Parathyroid adenoma (tissue), 2 donors: ENCODE data around the gene IDH3A.

Experiments used
- H2AFZ ChIP-seq: fragments of 300-600 bp; sonication (generic); one replicate; pipeline ENCODE4 v1.7.0; 2017; ENCODE audit warnings: antibody characterized with exemption, mild to moderate bottlenecking
- H3K27ac ChIP-seq: fragments of 300-600 bp; sonication (generic); one replicate; pipeline ENCODE4 v1.7.0; 2017
- H3K27me3 ChIP-seq: fragments of 300-600 bp; sonication (generic); one replicate; pipeline ENCODE4 v1.7.0; 2017; ENCODE audit warnings: low read length; ENCODE audit not compliant: control insufficient read depth, insufficient read depth
- H3K36me3 ChIP-seq: fragments of 300-600 bp; sonication (generic); one replicate; pipeline ENCODE4 v1.7.0; 2017; ENCODE audit warnings: low read length; ENCODE audit not compliant: control insufficient read depth, insufficient read depth
- H3K4me1 ChIP-seq: fragments of 300-600 bp; sonication (generic); one replicate; pipeline ENCODE4 v1.7.0; 2017; ENCODE audit warnings: control low read depth
- H3K4me2 ChIP-seq: fragments of 300-600 bp; sonication (generic); one replicate; pipeline ENCODE4 v1.7.0; 2017; ENCODE audit warnings: low read length
- H3K4me3 ChIP-seq: fragments of 300-600 bp; sonication (generic); one replicate; pipeline ENCODE4 v1.7.0; 2017; ENCODE audit warnings: low read depth, low read length
- H3K79me2 ChIP-seq: fragments of 300-600 bp; sonication (generic); one replicate; pipeline ENCODE4 v1.7.0; 2017; ENCODE audit warnings: control low read depth
- H3K9ac ChIP-seq: fragments of 300-600 bp; sonication (generic); one replicate; pipeline ENCODE4 v1.7.0; 2017; ENCODE audit warnings: mild to moderate bottlenecking
- H3K9me3 ChIP-seq: fragments of 300-600 bp; sonication (generic); one replicate; pipeline ENCODE4 v1.7.0; 2017; ENCODE audit warnings: low read length; ENCODE audit not compliant: control insufficient read depth
- TF ChIP-seq, protein P1 (sequence below): fragments of 300-600 bp; sonication (generic); IDR thresholded peaks from one replicate; pipeline ENCODE4 v1.7.0; 2017; ENCODE audit warnings: antibody characterized with exemption, mild to moderate bottlenecking
- donor health status: primary hyperparathyroidism.

The IDH3A gene

DNA sequence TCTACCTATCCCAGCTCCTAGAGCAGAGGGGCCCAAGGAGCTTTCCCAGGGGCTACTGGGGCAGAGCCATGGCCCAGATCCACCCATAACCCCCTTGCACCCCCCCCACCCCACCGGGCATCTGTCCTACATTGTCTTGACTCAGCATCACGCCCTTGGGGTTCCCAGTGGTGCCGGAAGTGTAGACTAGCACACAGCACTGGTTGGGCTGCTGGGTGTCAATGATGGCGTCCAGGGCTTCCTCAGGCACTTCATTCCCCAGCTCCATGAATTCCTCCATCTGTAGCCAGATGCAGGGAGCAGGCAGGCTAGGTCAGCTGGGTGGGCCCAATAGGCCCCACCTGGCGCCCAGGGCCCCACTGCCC lies 33.2 kb downstream of the IDH3A start:
- no peak overlapping the region for H3K4me2 ChIP-seq
- H3K27me3 ChIP-seq, result no peaks in the 10 kb centered on the region
- H3K27ac ChIP-seq, result no peak overlapping the region
- TF ChIP-seq, protein P1, sequence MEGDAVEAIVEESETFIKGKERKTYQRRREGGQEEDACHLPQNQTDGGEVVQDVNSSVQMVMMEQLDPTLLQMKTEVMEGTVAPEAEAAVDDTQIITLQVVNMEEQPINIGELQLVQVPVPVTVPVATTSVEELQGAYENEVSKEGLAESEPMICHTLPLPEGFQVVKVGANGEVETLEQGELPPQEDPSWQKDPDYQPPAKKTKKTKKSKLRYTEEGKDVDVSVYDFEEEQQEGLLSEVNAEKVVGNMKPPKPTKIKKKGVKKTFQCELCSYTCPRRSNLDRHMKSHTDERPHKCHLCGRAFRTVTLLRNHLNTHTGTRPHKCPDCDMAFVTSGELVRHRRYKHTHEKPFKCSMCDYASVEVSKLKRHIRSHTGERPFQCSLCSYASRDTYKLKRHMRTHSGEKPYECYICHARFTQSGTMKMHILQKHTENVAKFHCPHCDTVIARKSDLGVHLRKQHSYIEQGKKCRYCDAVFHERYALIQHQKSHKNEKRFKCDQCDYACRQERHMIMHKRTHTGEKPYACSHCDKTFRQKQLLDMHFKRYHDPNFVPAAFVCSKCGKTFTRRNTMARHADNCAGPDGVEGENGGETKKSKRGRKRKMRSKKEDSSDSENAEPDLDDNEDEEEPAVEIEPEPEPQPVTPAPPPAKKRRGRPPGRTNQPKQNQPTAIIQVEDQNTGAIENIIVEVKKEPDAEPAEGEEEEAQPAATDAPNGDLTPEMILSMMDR, result no peak
- H3K9ac ChIP-seq, result no peak overlapping the region
- no peak overlapping the region for H3K4me3 ChIP-seq
- no peaks in the 10 kb centered on the region for H3K36me3 ChIP-seq
- no peaks in the 10 kb centered on the region for H3K4me1 ChIP-seq
- H2AFZ ChIP-seq, result no peak overlapping the region
- no peaks in the 10 kb centered on the region for H3K9me3 ChIP-seq
- H3K79me2 ChIP-seq, result no peaks in the 10 kb centered on the region

- Histone ChIP-seq H2AFZ (no peak overlapping the region), H3K9ac (no peak overlapping the region), H3K4me3 (no peak overlapping the region), H3K4me1 (no peaks in the 10 kb centered on the region), H3K27me3 (no peaks in the 10 kb centered on the region), H3K9me3 (no peaks in the 10 kb centered on the region), H3K79me2 (no peaks in the 10 kb centered on the region), H3K27ac (no peak overlapping the region), H3K4me2 (no peak overlapping the region), H3K36me3 (no peaks in the 10 kb centered on the region)
- TF ChIP-seq, protein P1, result no peak
Measured at GRCh38 chr15:78182821-78183220, 33.7 kb downstream of the IDH3A start.

- H3K79me2 ChIP-seq, result no peaks in the 10 kb centered on the region
- H3K36me3 ChIP-seq, result no peaks in the 10 kb centered on the region
- no peak overlapping the region for H3K4me3 ChIP-seq
- H2AFZ ChIP-seq, result no peak overlapping the region
- no peak overlapping the region for H3K9ac ChIP-seq
- H3K4me2 ChIP-seq, result no peak overlapping the region
- H3K4me1 ChIP-seq, result no peaks in the 10 kb centered on the region
- no peaks in the 10 kb centered on the region for H3K9me3 ChIP-seq
- TF ChIP-seq, protein P1, result no peak
- H3K27me3 ChIP-seq, result no peaks in the 10 kb centered on the region
- H3K27ac ChIP-seq, result no peak overlapping the region
Measured at GRCh38 chr15:78192826-78193594, 43.8 kb downstream of the IDH3A start.

GRCh38 chr15:78193731-78194567 lies 44.8 kb downstream of the IDH3A start:
- no peaks in the 10 kb centered on the region for H3K36me3 ChIP-seq
- H3K9ac ChIP-seq, result no peak overlapping the region
- no peaks in the 10 kb centered on the region for H3K27me3 ChIP-seq
- H2AFZ ChIP-seq, result no peak overlapping the region
- H3K4me2 ChIP-seq, result no peak overlapping the region
- H3K4me3 ChIP-seq, result no peak overlapping the region
- no peaks in the 10 kb centered on the region for H3K4me1 ChIP-seq
- TF ChIP-seq, protein P1, result no peak
- no peaks in the 10 kb centered on the region for H3K79me2 ChIP-seq
- H3K9me3 ChIP-seq, result no peaks in the 10 kb centered on the region
- no peak overlapping the region for H3K27ac ChIP-seq
